Activated CD8-positive, alpha-beta memory T cell treated with anti-CD3 and anti-CD28 coated beads, Interleukin-2, amount 50 U/mL, for 48 hours (primary cell): Measurements from ENCODE around the gene GRM5.
"Not testable (repeated sequence)": the region's sequence is repeated elsewhere in the genome, so short reads cannot be mapped to it uniquely, and the experiment has no call there.

Experiments used
- DNase-seq: peaks from one replicate; pipeline ENCODE4 v3.0.0-alpha.2; 2020

The GRM5 gene

DNA sequence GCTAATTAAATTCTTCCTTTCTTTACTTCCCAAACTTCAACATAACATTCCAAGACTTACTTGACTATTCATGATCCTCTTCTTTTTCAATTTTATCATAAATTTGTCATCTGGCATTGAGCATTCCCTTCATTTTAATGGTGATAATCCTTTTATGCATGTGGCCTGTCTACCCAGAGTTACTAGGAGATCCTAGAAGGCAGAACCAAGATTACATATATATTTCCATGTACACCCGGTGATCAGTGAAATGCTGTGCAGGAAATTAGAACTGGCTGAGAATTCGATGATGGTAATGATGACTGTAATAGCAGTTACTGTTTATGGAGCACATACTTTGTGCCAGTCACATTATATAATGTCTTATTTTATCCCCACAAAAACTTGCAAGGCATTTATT is 104.2 kb downstream of the GRM5 start:
- DNase-seq = not testable (repeated sequence)

- DNase-seq = not testable (repeated sequence)
Measured at GRCh38 chr11:88959857-88960256, 105.9 kb downstream of the GRM5 start.

DNA sequence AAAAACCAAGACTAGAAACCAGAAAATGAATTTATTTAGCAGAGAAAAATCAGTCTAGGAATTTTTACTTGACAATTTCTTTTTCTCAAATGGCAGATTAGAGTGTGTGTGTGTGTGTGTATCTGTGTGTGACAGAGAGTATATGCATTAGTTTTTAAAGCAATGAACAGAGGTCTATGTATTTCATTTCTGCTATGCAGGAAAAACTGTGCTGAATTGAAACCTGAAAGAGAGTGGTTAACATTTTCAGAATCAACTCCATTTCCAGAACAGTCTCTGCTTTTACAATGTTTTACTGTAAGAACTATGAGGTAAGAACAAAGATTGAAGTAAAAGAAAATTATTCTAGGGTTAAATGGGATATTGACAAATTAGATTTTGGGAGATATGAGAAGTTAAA is 114.8 kb downstream of the GRM5 start:
- no peak for DNase-seq

GRCh38 chr11:88948908-88949307 is 116.9 kb downstream of the GRM5 start:
- DNase-seq = not testable (repeated sequence)

DNA sequence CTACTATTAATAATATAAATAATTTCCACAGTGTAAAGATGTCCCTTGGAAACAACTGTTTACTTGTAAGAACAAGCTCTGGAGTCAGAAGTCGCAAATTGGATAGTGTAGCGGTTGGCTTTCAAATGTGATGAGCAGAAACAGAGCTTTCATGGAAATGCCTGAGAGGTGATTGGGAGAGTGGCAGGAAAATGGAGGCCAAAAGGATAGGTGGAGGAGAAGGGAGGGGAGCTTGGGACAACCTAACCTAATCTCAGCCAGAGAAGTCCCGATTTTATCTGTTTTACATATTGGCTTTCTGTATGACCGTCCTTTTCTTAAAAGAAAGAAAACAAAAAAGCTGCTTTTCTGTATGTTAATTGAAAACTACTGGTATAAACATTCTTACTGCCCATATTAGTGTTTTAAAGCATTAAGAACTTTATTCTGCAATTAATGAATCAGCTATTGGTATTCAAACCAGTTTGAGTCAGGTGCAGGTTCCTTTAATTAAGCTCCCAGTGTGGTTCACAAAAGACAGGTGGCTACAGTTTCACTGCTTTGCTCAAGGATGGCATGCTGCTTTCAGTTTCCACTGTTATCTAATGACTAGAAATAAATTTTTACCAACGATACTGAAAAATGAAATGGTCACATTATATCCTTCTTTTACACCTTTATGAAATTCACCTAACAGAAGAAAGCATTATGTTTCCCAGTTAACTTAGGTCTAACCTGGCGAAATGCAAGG is 117.8 kb downstream of the GRM5 start:
- not testable (repeated sequence) for DNase-seq

DNA sequence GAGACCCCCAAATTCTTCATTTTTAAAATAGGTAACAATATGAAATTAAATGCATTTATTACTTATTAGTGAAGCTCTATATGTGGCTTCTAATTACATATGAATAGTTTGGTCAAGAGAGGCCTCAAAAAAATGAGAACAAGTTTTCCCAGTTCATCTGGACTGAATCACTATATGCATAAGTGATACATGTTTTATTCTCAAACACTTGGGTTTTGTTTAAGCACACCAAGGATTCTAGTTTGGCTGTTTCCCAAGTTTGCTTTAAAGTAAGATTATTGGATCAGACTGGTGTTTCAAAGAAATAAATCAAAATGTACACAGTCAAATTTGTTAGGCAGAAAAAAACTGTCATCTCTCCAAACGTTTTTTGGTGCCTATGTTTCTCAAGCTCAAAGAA is 136.1 kb downstream of the GRM5 start:
- not testable (repeated sequence) for DNase-seq

DNA sequence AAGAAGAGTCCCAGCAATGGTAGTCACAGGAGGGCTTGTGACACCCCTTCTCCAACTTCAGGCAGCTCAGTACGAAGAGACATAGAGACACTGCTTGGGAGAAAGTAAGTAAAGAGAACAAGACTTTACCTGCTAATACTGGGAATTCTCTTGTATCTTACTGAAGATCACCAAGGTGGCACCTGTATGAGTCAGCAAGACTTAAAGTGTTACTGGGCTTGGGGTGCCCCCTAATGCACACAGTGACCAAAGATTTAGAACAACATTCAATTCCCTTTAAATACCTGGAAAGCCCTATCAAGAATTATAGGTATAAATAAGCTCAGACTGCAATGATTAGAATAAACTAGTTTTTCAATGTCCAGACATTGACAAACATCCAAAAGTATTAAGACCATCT is 148.7 kb downstream of the GRM5 start:
- not testable (repeated sequence) for DNase-seq

DNA sequence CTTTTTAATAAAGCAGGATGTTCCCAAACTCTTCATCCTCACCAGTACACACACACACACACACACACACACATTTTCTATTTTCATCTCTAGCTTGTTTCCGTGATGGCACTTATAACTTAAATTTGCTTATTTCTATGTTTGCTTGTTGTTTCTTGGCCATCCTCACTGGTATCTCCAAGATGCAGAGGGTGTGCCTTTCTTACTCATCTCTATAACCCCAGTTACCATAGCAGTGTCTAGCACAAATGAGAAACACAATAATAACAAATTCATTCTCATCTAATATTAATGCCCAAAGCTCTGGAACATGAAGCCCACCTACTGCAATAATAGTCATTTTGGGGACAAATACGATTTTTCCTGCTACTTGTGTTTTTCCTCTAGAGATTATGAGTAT is 156.3 kb downstream of the GRM5 start:
- DNase-seq = no peak

DNA sequence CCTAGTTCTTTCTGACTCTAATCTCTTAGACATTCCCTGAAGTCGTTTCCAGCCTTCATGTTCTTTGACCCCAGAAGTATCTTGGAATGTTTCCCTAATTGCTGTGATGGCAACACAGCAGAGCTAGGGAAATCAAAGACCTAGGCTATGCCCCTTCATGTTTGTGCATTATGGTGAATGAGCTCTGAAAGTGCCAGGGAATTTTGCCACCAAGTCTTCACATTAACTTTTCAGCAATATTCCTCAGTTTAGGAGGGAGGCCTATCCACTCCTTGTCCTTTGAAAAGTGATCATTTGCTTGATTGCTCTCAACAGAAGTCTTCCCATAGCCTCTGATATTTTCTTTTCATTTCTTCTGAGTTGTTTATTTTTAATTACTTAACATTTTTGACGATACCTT is 164.3 kb downstream of the GRM5 start:
- not testable (repeated sequence) for DNase-seq

DNA sequence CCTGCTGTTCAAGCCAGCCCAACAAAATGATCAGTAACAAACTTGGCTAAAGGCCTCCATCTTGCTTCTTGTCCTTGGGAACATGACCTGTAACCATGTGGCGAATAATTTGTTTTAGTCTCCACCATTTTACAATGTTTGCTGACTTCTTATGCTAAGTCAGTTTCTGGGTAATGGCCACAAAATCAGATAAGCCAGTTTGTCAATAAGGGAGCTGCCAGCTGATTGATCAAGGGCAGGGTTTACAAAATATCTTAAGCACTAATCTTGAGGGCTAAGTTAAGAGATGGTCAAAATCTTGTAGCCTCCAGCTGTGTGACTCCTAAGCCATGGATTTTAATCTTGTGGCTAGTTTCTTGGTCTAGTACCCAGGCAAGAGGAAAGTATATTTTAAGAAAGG is 176.9 kb downstream of the GRM5 start:
- not testable (repeated sequence) for DNase-seq

GRCh38 chr11:88886796-88887195 is 179.0 kb downstream of the GRM5 start:
- no peak for DNase-seq

GRCh38 chr11:88882800-88883199 is 183.0 kb downstream of the GRM5 start:
- not testable (repeated sequence) for DNase-seq

- DNase-seq = no peak
Measured at GRCh38 chr11:88861618-88862017, 204.2 kb downstream of the GRM5 start.

GRCh38 chr11:88860431-88860830 is 205.4 kb downstream of the GRM5 start:
- not testable (repeated sequence) for DNase-seq

DNA sequence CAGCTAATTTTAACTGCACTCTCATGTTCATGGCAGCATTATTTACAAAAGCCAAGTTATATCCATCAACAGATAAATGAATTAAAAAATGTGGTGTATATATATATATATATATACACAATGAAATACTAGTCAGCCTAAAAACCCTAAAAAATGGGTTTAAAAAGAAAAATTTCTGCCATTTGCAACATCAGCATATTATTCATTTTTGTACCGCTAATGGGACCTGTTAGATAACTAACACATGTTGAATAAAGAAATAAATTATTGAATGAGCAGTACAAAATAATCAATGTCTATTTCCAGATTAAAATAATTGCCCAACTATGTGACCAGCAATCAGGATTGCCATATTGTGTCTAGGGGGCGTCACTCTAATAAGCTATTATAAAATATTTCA is 211.8 kb downstream of the GRM5 start:
- not testable (repeated sequence) for DNase-seq

GRCh38 chr11:88851547-88851946 is 214.2 kb downstream of the GRM5 start:
- DNase-seq = not testable (repeated sequence)

GRCh38 chr11:88849773-88850172 is 216.0 kb downstream of the GRM5 start:
- DNase-seq = not testable (repeated sequence)

GRCh38 chr11:88849368-88849767 is 216.4 kb downstream of the GRM5 start:
- no peak for DNase-seq

GRCh38 chr11:88846266-88846665 is 219.5 kb downstream of the GRM5 start:
- not testable (repeated sequence) for DNase-seq

DNA sequence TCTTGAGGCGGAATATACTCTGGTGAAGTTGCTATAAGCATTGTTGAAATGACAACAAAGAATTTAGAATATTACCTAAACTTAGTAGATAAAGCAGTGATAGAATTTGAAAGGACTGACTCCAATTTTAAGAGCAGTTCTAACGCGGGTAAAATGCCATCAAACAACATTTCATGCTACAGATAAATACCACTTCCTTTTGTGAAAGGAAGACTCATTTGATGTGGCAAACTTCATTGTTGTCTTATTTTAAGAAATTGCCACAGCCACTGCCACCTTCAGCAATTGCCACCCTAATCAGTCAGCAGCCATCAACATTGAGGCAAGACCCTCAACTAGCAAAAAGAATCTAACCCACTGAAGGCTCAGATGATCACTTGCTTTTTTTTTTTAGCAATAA is 220.8 kb downstream of the GRM5 start:
- DNase-seq = not testable (repeated sequence)

DNA sequence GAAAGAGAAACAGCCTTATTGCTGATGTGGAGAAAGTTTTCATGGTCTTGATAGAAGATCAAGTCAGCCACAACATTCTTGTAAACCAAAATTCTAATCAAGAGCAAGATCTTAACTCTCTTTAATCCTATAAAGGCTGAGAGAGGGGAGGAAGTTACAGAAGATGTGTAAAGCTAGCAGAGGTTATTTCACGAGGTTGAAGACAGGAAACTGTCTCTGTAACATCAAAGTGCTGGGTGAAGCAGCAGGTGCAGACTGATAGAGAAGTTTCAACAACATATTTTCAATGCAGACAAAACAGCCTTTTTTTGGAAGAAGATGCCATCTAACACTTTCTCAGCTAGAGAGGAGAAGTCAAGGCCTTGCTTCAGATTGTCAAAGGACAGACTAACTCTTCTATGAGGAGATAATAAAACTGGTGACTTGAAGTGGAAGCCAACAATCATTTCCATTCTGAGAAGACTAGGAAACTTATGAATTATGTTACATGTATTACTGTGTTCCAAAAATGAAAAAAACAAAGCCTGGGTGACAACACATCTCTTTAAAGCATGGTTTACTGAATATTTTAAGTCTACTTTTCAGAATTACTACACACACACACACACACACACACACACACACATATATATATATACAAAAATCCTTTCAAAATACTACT is 221.9 kb downstream of the GRM5 start:
- DNase-seq = not testable (repeated sequence)

DNA sequence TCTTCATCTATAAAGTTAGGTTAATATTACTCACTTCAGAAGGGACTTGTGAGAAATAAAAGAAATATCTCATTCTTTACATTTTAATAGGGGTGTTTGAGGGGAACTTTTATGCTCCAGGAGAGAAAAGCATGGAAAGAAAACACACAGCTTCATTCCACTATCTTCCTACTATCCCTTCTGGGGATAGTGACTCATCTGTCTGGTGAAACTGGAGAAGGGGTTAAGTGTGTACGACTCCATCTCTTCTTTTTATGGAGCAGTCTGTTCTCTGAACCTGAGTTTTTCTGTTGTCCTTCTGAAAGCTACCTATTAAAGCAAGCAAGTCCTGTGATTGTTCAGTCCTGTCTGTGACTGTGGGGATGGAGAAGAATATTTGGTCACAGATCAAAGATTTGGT is 227.6 kb downstream of the GRM5 start:
- DNase-seq = not testable (repeated sequence)

DNA sequence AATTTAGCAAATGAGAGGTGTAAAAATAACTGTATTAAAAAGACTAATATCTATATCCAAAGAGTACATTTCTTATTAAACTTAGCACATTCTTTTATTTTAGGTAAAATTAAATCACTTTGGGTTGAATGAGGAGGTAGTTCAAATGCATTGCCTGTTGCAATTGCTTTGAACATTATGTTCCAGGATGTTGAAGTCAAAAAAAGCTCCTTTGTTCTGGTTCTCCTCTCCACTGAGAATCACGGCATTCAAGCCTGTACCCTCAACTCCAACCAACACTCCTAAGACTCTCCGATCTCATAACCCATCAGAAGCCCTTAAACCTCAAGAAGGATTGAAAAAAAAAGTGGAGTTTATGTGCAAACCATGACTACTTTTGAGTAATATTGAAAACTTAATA is 230.1 kb downstream of the GRM5 start:
- DNase-seq = not testable (repeated sequence)

DNA sequence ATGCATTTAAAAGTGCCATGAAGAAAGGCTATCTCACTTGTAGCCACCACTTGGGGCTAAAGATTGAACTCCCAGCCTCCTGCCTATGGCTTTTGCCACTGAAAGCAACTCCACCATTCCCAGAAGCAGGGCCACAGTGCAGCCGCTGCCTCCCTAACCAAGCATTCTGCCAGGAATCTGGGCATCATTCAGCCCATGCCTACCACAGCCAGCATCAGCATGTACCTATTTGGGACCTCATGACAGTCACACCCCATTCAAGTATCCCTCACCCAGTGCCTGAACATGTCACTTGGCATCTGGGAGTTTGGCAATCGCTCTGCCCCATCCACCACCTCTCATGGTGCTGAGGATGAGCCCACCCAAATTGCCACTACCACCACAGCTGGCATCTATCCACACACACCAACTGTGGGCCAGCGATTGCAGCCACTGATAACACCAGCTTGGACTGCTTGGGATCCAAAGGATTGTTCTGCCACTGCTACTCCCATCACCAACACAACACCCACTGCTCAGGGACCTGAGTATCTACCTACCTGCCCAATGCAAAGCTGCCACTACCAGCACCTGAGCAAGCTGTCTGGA is 234.4 kb downstream of the GRM5 start:
- DNase-seq = no peak
